ENCODE measurements around the gene MAP3K6.

The MAP3K6 gene

DNA sequence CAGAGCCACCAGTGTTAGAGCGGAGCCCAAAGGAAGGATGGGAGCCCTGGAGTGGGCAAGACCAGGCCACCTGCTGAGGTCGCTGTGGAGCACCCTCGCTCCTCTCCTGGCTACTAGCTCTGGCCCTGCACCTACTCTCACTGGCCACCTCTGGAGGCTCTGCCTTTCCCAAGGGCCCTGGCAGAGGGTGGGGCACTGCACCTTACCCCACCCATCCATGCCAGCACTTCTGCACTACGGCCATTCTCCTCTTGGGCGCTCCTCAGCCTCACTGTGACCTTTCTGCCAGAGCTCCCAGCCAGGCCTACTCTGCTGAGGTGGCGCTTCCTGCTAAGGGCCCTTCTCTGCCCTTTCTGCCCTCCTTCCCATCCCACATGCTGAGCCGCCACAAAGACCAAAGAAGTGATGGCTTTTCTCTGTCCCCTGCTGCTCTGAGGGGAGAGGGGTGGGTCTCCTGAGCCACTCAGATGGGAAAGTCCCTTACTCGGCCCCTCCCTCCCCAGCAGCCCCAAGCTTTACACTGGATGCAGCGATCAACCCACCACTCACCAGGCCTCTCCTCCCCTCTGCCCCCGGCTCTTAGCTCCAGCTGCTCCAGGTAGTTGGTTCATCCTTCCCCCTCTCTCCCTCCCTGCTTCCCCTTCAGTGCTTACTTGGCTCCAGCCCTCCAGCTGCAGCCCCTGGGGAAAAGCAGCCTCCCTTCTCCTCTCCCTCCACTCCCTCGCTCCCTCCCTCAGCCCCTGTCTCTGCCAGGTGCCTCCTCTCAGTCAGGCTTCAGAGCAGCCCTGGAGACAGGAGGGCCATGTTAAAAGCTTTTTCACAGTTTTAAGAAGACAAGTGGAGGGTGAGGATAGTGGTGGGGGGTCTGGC, 59.6 kb downstream of the MAP3K6 start:
- no peak for FAIRE-seq

DNA sequence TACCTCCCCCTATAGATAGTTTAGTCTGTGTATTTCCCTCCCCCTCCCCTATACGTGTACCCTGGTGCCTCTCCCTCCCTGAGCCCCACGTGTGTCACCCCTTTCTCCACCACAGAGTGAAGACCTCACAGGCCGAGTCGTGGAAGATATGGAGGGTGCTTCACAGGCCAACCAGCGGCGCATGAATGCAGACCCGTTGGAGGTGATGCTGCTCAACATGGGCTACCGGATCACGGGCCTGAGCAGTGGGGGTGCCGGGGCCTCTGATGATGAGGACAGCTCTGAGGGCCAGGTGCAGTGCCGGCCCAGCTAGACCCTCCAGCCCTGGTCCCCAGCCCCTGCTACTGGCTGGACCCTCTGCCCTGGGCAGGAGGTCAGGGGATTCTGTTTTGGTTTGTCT, 60.7 kb downstream of the MAP3K6 start:
- FAIRE-seq (no peak), DNase-seq (ENCODE audit: insufficient read length, low spot score) (no peak)

More for the DNA sequence above, 59.6 kb downstream of the MAP3K6 start:
- DNase-seq (ENCODE audit: insufficient read length, low spot score) = no peak
